Panc1 (cell line): ENCODE data around the gene HSFX3. TPM values are rescaled to one million over a fixed set of nuclear protein-coding genes. Genes with fewer than 3 reads are reported as not detected.

Experiments
- ATAC-seq: fragments of 200-7000 bp; cut with Tn5 transposase; 2 replicates; pipeline ENCODE4 v1.9.1; 2020; ENCODE audit warnings: mild to moderate bottlenecking, moderate library complexity
- BruUV-seq: library from RNA; stranded (reverse); fragments of 400-500 nt; replicated peaks from 2 replicates; lab custom pipeline; 2021; lab: Mats Ljungman, UMichigan
- CTCF ChIA-PET: fragments of 300-600 bp; sonication (Branson Sonifier 250); formaldehyde crosslinking; loops from one replicate; lab custom pipeline; 2022; ENCODE audit warnings: antibody characterized with exemption; lab: Charles Lee
- POLR2A ChIA-PET: fragments of 300-600 bp; sonication (Branson Sonifier 250); formaldehyde crosslinking; loops from one replicate; lab custom pipeline; 2022; ENCODE audit warnings: antibody characterized with exemption; lab: Charles Lee
- DNase-seq: peaks from one replicate; pipeline ENCODE4 v3.0.0-alpha.2; 2010; ENCODE audit warnings: low read depth, low spot score
- H3K27ac ChIP-seq: 2 replicates; pipeline ENCODE4 v1.5.1; 2011; ENCODE audit warnings: mild to moderate bottlenecking, low read length, inconsistent platforms
- H3K27me3 ChIP-seq: fragments of 200-500 bp; sonication (Bioruptor generic); 2 replicates; pipeline ENCODE4 v1.6.0; 2014; ENCODE audit warnings: low read length, inconsistent platforms; ENCODE audit not compliant: control insufficient read depth, insufficient read depth
- H3K36me3 ChIP-seq: fragments of 200-500 bp; sonication (Bioruptor generic); 2 replicates; pipeline ENCODE4 v1.5.1; 2014; ENCODE audit warnings: inconsistent platforms, mild to moderate bottlenecking, low read length, moderate library complexity; ENCODE audit not compliant: control insufficient read depth, insufficient read depth
- H3K4me1 ChIP-seq: 2 replicates; pipeline ENCODE4 v1.5.1; 2011; ENCODE audit warnings: inconsistent platforms, mild to moderate bottlenecking, low read length, moderate library complexity; ENCODE audit not compliant: control insufficient read depth, insufficient read depth
- H3K4me3 ChIP-seq, 2 experiments: 2 replicates each; pipeline ENCODE4 v1.5.1; 2011 to 2012; ENCODE audit warnings: low read depth in 2 of 2, low read length in 2 of 2, mild to moderate bottlenecking in 2 of 2, inconsistent platforms in 1 of 2, moderate library complexity in 1 of 2
- H3K9me3 ChIP-seq: fragments of 200-500 bp; sonication (Bioruptor generic); 2 replicates; pipeline ENCODE4 v1.5.1; 2014; ENCODE audit warnings: low read depth, mild to moderate bottlenecking, inconsistent platforms, low read length, moderate library complexity; ENCODE audit not compliant: control insufficient read depth, insufficient read depth
- POLR2AphosphoS5 ChIP-seq: IDR thresholded peaks from 2 replicates; pipeline ENCODE4 v1.6.1; 2012; ENCODE audit warnings: mild to moderate bottlenecking, low read depth, low read length, moderate library complexity
- SIN3A ChIP-seq: IDR thresholded peaks from 2 replicates; pipeline ENCODE4 v1.6.1; 2012; ENCODE audit warnings: low read depth, mild to moderate bottlenecking, low read length, moderate library complexity, borderline replicate concordance; ENCODE audit not compliant: insufficient read depth
- TCF7L2 ChIP-seq: IDR thresholded peaks from 2 replicates; pipeline ENCODE4 v1.6.1; 2011; ENCODE audit warnings: mild to moderate bottlenecking, low read depth, low read length, inconsistent platforms
- in situ Hi-C: cut with HindIII; loops from 2 replicates; pipeline ENCODE4 v1.10.0; 2016; ENCODE audit warnings: low sequenced_read_pairs, low pct_unique_long_range_greater_than_20kb
- intact Hi-C: fragments of 100-400 bp; cut with micrococcal nuclease; formaldehyde crosslinking; loops from one replicate; pipeline ENCODE4 v1.10.0; 2022; ENCODE audit not compliant: unreplicated experiment
- total RNA-seq: library from RNA; stranded (reverse); gene quantifications from one replicate; pipeline ENCODE4 v1.2.1, GENCODE V29; 2021; ENCODE audit not compliant: unreplicated experiment
- TF ChIP-seq, protein P1 (sequence below), 2 experiments: IDR thresholded peaks; 2 replicates each; pipeline ENCODE4 v1.6.1; 2011 to 2012; ENCODE audit warnings: low read depth in 2 of 2, control low read depth in 1 of 2, low read length in 1 of 2, mild to moderate bottlenecking in 1 of 2, moderate library complexity in 1 of 2; ENCODE audit not compliant: insufficient read depth in 1 of 2
- TF ChIP-seq, protein P2 (sequence below): fragments of 450-650 bp; IDR thresholded peaks from 2 replicates; pipeline ENCODE4 v1.5.1; 2017; ENCODE audit warnings: mild to moderate bottlenecking

Gene HSFX3
- total RNA-seq, 1 experiment from 2014 or later: not detected

DNA sequence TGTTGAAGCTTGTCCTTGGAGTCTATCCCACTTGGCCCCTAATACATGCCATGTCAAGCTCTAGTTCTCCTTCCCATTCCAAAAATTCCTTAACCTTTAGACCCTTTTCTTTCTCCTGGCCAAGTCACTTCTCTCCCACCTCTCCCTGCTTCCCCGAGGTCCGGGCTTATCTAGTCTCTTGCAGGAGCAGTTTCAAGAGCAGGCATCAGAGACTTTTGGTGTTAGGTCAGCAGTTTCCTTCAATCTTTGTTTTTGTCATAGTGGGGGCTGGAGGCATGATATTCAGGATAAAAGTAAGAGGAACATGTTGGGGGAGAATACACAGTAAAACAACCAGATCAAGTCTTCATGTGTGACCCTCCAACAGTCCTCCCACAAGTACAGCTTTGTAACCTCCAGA, 33.1 kb downstream of the HSFX3 start:
- in situ Hi-C loops: loop anchor here (25.0 kb wide), 1 partner anchor 1121 kb away; no protein-coding TSS in a partner anchor
- CTCF ChIA-PET: no interaction called here
- H3K9me3 ChIP-seq: no peaks in the 10 kb centered on the region
- TF ChIP-seq SIN3A: no peak
- TF ChIP-seq, protein P1, sequence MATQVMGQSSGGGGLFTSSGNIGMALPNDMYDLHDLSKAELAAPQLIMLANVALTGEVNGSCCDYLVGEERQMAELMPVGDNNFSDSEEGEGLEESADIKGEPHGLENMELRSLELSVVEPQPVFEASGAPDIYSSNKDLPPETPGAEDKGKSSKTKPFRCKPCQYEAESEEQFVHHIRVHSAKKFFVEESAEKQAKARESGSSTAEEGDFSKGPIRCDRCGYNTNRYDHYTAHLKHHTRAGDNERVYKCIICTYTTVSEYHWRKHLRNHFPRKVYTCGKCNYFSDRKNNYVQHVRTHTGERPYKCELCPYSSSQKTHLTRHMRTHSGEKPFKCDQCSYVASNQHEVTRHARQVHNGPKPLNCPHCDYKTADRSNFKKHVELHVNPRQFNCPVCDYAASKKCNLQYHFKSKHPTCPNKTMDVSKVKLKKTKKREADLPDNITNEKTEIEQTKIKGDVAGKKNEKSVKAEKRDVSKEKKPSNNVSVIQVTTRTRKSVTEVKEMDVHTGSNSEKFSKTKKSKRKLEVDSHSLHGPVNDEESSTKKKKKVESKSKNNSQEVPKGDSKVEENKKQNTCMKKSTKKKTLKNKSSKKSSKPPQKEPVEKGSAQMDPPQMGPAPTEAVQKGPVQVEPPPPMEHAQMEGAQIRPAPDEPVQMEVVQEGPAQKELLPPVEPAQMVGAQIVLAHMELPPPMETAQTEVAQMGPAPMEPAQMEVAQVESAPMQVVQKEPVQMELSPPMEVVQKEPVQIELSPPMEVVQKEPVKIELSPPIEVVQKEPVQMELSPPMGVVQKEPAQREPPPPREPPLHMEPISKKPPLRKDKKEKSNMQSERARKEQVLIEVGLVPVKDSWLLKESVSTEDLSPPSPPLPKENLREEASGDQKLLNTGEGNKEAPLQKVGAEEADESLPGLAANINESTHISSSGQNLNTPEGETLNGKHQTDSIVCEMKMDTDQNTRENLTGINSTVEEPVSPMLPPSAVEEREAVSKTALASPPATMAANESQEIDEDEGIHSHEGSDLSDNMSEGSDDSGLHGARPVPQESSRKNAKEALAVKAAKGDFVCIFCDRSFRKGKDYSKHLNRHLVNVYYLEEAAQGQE (IDR thresholded peaks at IDR 0.05; ENCODE audit: insufficient read depth in 1 of 2, low read depth in 2 of 2, low read length in 1 of 2): no peak
- POLR2A ChIA-PET: interaction anchor here (0.6 kb wide), 1 partner anchor 1178 kb away, joined by 3 read pairs; no protein-coding TSS in a partner anchor
- no peaks in the 10 kb centered on the region for H3K36me3 ChIP-seq
- DNase-seq (no peak), ATAC-seq (no peak)
- intact Hi-C loops: no loop called here
- no peak overlapping the region for H3K4me3 ChIP-seq
- H3K4me1 ChIP-seq: no peaks in the 10 kb centered on the region
- H3K27me3 ChIP-seq: no peaks in the 10 kb centered on the region
- BruUV-seq: no TSS peak
- no peak overlapping the region for H3K27ac ChIP-seq

DNA sequence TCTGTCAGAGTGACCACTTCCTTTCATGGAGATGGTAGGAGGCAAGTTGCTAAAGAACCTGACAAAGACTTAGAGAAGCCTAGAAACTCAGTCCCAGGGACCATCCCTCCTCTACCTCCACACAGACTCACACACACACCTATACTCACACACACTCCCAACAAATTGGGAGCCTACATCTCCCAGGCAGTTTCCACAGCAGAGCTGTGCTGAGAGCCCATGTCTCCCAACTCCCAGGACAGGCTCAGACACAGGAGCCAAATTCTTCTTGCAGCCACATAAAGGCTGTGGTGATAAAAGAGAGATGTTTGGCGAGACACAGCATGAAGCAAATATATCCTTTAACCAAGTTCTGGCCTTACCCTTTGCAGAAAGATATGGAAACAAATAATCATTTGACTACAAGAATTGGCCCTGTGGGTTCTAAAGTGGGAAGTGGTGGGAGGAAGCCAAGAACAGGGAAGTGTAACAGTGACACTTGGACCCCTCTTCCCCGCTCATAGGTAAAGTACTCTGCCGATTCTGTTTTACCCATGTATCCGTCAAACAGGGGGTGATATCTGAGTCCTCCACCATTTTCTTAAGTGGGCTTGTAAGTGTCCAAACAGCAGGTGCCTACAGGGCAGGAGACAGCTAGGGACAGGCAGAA, 33.6 kb downstream of the HSFX3 start:
- ATAC-seq (no peak), DNase-seq (no peak)
- POLR2A ChIA-PET: interaction anchor here (0.6 kb wide), 1 partner anchor 1179 kb away, joined by 3 read pairs; no protein-coding TSS in a partner anchor
- H3K4me1 ChIP-seq: no peaks in the 10 kb centered on the region
- no peaks in the 10 kb centered on the region for H3K27me3 ChIP-seq
- H3K27ac ChIP-seq: no peak overlapping the region
- H3K9me3 ChIP-seq: no peaks in the 10 kb centered on the region
- in situ Hi-C loops (loop anchor here (25.0 kb wide), 1 partner anchor 1121 kb away; no protein-coding TSS in a partner anchor), intact Hi-C loops (no loop called here)
- CTCF ChIA-PET: no interaction called here
- H3K4me3 ChIP-seq: no peak overlapping the region
- no TSS peak for BruUV-seq
- H3K36me3 ChIP-seq: no peaks in the 10 kb centered on the region
- TF ChIP-seq TCF7L2 (no peak), POLR2AphosphoS5 (no peak)

DNA sequence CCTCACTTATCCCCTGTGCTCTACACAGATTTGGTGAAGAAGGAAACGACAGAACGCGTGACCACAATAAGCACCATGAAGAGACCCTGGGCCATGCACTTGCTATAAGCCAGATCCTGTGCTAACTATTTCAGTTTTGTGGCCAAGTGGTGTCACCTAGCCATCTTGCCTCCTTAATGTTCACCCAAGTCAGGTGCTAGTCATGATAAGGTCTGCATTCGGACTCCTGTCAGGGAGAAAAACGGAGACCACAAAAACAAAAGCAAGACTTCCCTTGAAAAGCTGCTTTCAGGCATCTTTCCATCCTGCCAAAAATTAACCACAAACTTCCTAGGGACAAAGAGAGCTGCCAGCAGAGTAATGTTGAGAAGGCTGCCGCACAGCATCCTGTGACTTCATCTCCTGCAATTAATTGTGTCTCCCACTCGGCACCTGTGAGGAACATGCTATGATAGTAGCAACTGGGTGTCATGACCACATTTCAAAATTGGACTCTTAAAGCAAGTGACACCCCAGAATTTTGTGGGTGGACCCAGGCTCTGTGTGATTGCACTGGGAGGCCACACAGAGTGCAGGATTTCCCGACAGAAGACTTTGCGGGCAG, 35.8 kb downstream of the HSFX3 start:
- no peak for DNase-seq
- Histone ChIP-seq H3K4me1 (no peaks in the 10 kb centered on the region), H3K27me3 (no peaks in the 10 kb centered on the region), H3K4me3 (no peak overlapping the region), H3K27ac (no peak overlapping the region), H3K9me3 (no peaks in the 10 kb centered on the region), H3K36me3 (no peaks in the 10 kb centered on the region)
- CTCF ChIA-PET: no interaction called here
- POLR2A ChIA-PET: no interaction called here
- intact Hi-C loops: no loop called here
- no TSS peak for BruUV-seq
- TF ChIP-seq TCF7L2: no peak
- TF ChIP-seq, protein P1 (IDR thresholded peaks at IDR 0.05; ENCODE audit: insufficient read depth in 1 of 2, low read depth in 2 of 2, low read length in 1 of 2): no peak
- TF ChIP-seq SIN3A: no peak
- TF ChIP-seq, protein P2, sequence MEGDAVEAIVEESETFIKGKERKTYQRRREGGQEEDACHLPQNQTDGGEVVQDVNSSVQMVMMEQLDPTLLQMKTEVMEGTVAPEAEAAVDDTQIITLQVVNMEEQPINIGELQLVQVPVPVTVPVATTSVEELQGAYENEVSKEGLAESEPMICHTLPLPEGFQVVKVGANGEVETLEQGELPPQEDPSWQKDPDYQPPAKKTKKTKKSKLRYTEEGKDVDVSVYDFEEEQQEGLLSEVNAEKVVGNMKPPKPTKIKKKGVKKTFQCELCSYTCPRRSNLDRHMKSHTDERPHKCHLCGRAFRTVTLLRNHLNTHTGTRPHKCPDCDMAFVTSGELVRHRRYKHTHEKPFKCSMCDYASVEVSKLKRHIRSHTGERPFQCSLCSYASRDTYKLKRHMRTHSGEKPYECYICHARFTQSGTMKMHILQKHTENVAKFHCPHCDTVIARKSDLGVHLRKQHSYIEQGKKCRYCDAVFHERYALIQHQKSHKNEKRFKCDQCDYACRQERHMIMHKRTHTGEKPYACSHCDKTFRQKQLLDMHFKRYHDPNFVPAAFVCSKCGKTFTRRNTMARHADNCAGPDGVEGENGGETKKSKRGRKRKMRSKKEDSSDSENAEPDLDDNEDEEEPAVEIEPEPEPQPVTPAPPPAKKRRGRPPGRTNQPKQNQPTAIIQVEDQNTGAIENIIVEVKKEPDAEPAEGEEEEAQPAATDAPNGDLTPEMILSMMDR: no peak
- TF ChIP-seq POLR2AphosphoS5: no peak
- no peak for ATAC-seq
- in situ Hi-C loops: loop anchor here (25.0 kb wide), 1 partner anchor 1123 kb away; no protein-coding TSS in a partner anchor
